Upper lobe of left lung (tissue), 4 donors: Measurements from ENCODE around the gene CLCNKA.

Source experiments
- POLR2AphosphoS5 ChIP-seq, 2 donors: sonication (generic); formaldehyde crosslinking; IDR thresholded peaks; one replicate each; pipeline ENCODE4 v1.5.1; 2017; ENCODE audit warnings: antibody characterized with exemption in 2 of 2
- TF ChIP-seq, protein P1 (sequence below), 6 experiments: fragments of 450-650 bp in 4 of 6; fragments of 200-600 bp in 2 of 6; sonication (generic) in 2 of 6; IDR thresholded peaks; one replicate each; pipeline ENCODE4 v1.5.1; 2016 to 2019; ENCODE audit warnings: antibody characterized with exemption in 6 of 6

DNA sequence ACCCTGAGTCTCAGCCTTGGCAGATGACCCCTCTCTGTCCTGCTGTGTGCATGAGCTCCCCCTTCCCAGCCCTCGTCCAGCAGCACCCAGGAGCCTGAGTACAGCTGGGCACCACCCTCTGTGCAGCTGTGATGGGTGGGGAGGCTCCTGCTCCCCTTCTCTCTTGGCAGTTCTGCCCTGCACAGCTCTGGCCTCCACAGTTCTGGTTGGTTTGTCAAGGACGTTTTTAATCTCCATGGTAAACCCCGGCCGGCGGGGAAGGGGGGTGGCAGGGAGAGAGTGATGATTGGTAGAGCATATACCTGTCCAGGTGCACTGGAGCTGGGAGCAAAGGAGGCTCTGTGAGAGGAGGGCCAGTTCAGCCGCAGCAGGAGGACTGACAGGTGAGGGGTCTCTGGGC, at the start of gene CLCNKA:
- TF ChIP-seq, protein P1, sequence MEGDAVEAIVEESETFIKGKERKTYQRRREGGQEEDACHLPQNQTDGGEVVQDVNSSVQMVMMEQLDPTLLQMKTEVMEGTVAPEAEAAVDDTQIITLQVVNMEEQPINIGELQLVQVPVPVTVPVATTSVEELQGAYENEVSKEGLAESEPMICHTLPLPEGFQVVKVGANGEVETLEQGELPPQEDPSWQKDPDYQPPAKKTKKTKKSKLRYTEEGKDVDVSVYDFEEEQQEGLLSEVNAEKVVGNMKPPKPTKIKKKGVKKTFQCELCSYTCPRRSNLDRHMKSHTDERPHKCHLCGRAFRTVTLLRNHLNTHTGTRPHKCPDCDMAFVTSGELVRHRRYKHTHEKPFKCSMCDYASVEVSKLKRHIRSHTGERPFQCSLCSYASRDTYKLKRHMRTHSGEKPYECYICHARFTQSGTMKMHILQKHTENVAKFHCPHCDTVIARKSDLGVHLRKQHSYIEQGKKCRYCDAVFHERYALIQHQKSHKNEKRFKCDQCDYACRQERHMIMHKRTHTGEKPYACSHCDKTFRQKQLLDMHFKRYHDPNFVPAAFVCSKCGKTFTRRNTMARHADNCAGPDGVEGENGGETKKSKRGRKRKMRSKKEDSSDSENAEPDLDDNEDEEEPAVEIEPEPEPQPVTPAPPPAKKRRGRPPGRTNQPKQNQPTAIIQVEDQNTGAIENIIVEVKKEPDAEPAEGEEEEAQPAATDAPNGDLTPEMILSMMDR (IDR thresholded peaks at IDR 0.05): no peak
- TF ChIP-seq POLR2AphosphoS5 (IDR thresholded peaks at IDR 0.05): no peak
